B cell (primary cell): Measurements from ENCODE around the gene POLR1B. TPM values are rescaled to one million over a fixed set of nuclear protein-coding genes. Genes with fewer than 3 reads are reported as not detected.

Source experiments
- ATAC-seq: fragments of 200-7000 bp; cut with Tn5 transposase; one replicate; pipeline ENCODE4 v1.10.0; 2021; ENCODE audit warnings: low read depth, mild to moderate bottlenecking, moderate number of reproducible peaks, moderate library complexity
- CTCF ChIA-PET: fragments of 350-600 bp; sonication (Branson Sonifier 250); formaldehyde crosslinking; loops from one replicate; lab custom pipeline; 2021; ENCODE audit warnings: antibody characterized with exemption, inconsistent platforms; lab: Charles Lee
- POLR2A ChIA-PET: fragments of 350-600 bp; sonication (Branson Sonifier 250); formaldehyde crosslinking; loops from one replicate; lab custom pipeline; 2021; ENCODE audit warnings: antibody characterized with exemption; lab: Charles Lee
- DNase-seq: peaks from one replicate; pipeline ENCODE4 v3.0.0; 2013
- H2AFZ ChIP-seq: 2 replicates; pipeline ENCODE4 v1.6.1; 2012; ENCODE audit warnings: mild to moderate bottlenecking, low read depth, low read length; ENCODE audit not compliant: insufficient read depth, poor library complexity, severe bottlenecking
- H3K27ac ChIP-seq, 2 donors: 1 replicate in 1 of 2; 2 replicates in 1 of 2; pipeline ENCODE4 v1.5.1; 2012 to 2013; ENCODE audit warnings: low read length in 2 of 2, mild to moderate bottlenecking in 2 of 2, moderate library complexity in 1 of 2
- H3K27me3 ChIP-seq, 4 experiments: fragments of 200-600 bp in 1 of 4; sonication (generic) in 1 of 4; replicated peaks in 1 of 4; 1 replicate in 2 of 4; 2 replicates in 2 of 4; pipeline versions ENCODE4 v1.6.1 to v1.7.0; 2013 to 2016; ENCODE audit warnings: low read length in 3 of 4, mild to moderate bottlenecking in 2 of 4, mixed read lengths in 1 of 4, moderate library complexity in 1 of 4; ENCODE audit not compliant: insufficient read depth in 4 of 4, control insufficient read depth in 3 of 4; ENCODE audit errors: control extremely low read depth in 1 of 4
- H3K36me3 ChIP-seq, 2 experiments: replicated peaks in 1 of 2; 1 replicate in 1 of 2; 2 replicates in 1 of 2; pipeline versions ENCODE4 v1.6.1 to v1.7.1; 2013; ENCODE audit warnings: low read length in 1 of 2; ENCODE audit not compliant: insufficient read depth in 2 of 2, control insufficient read depth in 1 of 2; ENCODE audit errors: control extremely low read depth in 1 of 2, extremely low read depth in 1 of 2
- H3K4me1 ChIP-seq, 2 donors: fragments of 200-600 bp in 1 of 2; sonication (generic) in 1 of 2; 1 replicate in 1 of 2; 2 replicates in 1 of 2; pipeline versions ENCODE4 v1.5.1 to v1.6.1; 2013 to 2017; ENCODE audit warnings: low read length in 2 of 2; ENCODE audit not compliant: control insufficient read depth in 2 of 2, insufficient read depth in 2 of 2
- H3K4me2 ChIP-seq: replicated peaks from 2 replicates; pipeline ENCODE3; 2012; ENCODE audit warnings: mild to moderate bottlenecking, low read depth, low read length; ENCODE audit not compliant: poor library complexity, severe bottlenecking
- H3K4me3 ChIP-seq, 5 experiments: fragments of 200-600 bp in 1 of 5; sonication (generic) in 1 of 5; 1 replicate in 3 of 5; 2 replicates in 2 of 5; pipeline versions ENCODE4 v1.5.1 to v1.7.0; 2011 to 2016; ENCODE audit warnings: low read length in 4 of 5, mild to moderate bottlenecking in 4 of 5, low read depth in 2 of 5, control low read depth in 1 of 5, moderate library complexity in 1 of 5; ENCODE audit not compliant: insufficient read depth in 1 of 5; ENCODE audit errors: control extremely low read depth in 1 of 5, extremely low read depth in 1 of 5
- H3K79me2 ChIP-seq: fragments of 200-600 bp; sonication (generic); one replicate; pipeline ENCODE4 v1.6.0; 2016; ENCODE audit warnings: low read length; ENCODE audit not compliant: control insufficient read depth, insufficient read depth
- H3K9ac ChIP-seq: fragments of 200-600 bp; sonication (generic); 2 replicates; pipeline ENCODE4 v1.6.1; 2017; ENCODE audit warnings: mild to moderate bottlenecking, low read length, moderate library complexity
- H3K9me3 ChIP-seq, 3 donors: one replicate each; pipeline versions ENCODE4 v1.6.1 to v1.7.1; 2013; ENCODE audit warnings: low read length in 2 of 3; ENCODE audit not compliant: control insufficient read depth in 2 of 3, insufficient read depth in 1 of 3; ENCODE audit errors: control extremely low read depth in 1 of 3
- H4K20me1 ChIP-seq: 2 replicates; pipeline ENCODE4 v1.6.0; 2012; ENCODE audit warnings: mild to moderate bottlenecking, low read length; ENCODE audit not compliant: insufficient read depth, control insufficient read depth, poor library complexity, severe bottlenecking
- H3K27ac Mint-ChIP-seq: one replicate; pipeline ENCODE4 v1.8.0; 2021; ENCODE audit warnings: mixed read lengths
- H3K27me3 Mint-ChIP-seq: one replicate; pipeline ENCODE4 v1.8.0; 2021; ENCODE audit warnings: mixed read lengths
- H3K4me1 Mint-ChIP-seq: one replicate; pipeline ENCODE4 v1.8.0; 2021; ENCODE audit warnings: mixed read lengths
- H3K4me3 Mint-ChIP-seq: one replicate; pipeline ENCODE4 v1.8.0; 2021; ENCODE audit warnings: mixed read lengths
- H3K9me3 Mint-ChIP-seq: one replicate; pipeline ENCODE4 v1.8.0; 2022; ENCODE audit warnings: mixed read lengths; ENCODE audit not compliant: insufficient read depth
- EZH2 ChIP-seq: IDR thresholded peaks from 2 replicates; pipeline ENCODE4 v1.6.1; 2012; ENCODE audit warnings: borderline replicate concordance, low read depth, mild to moderate bottlenecking, moderate library complexity, low read length; ENCODE audit not compliant: insufficient read depth, poor library complexity, severe bottlenecking
- WGBS: methylation state at CpG from one replicate; pipeline ENCODE4 v1.1.5; 2013; ENCODE audit warnings: missing lambda C conversion rate; ENCODE audit not compliant: insufficient coverage; 5-methylcytosine and 5-hydroxymethylcytosine counted together
- intact Hi-C: fragments of 100-400 bp; cut with micrococcal nuclease; formaldehyde crosslinking; loops from one replicate; pipeline ENCODE4 v1.10.0; 2022
- polyA plus RNA-seq: library from polyadenylated mRNA; depleted of rRNA; stranded (reverse); fragments of >200 nt; gene quantifications from 2 replicates; pipeline ENCODE4 v1.2.3, GENCODE V29; 2012
- total RNA-seq, 2 donors: library from RNA; stranded (reverse); fragments of 120-200 nt in 1 of 2; gene quantifications; 1 replicate in 1 of 2; 2 replicates in 1 of 2; pipeline versions ENCODE4 v1.2.3 to v1.2.4, GENCODE V29; 2013 to 2022
- TF ChIP-seq, protein P1 (sequence below): fragments of 200-600 bp; IDR thresholded peaks from one replicate; pipeline ENCODE4 v1.8.0; 2022; ENCODE audit warnings: antibody characterized with exemption, mild to moderate bottlenecking

Gene POLR1B
- total and polyA plus RNA-seq, 2 donors (not counting 1 experiment from before 2014, with no cell fraction given) = 7.0 to 32.5 TPM

DNA sequence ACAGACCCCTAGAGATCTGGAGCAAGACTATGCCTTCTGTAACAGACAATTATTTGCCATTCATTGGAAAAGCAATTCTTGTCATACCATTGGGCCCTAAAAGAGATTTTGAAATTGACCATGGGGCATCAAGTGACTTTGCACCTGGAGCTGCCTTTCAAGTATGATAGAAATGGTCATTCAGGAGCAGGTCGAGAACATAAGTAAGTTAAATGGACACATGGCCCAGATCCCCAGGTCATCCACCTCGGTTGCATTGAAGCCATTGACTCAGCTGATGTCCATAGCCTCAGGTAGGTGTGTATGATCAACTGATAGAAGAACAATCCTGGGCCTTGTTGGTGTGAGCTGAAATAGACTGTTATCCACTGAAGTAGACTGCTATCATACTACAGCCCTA lies 61.5 kb downstream of the POLR1B start:
- ATAC-seq = no peak
- Histone ChIP-seq H2AFZ (no peak overlapping the region), H3K79me2 (no peaks in the 10 kb centered on the region), H4K20me1 (no peaks in the 10 kb centered on the region), H3K4me3 (no peak overlapping the region), H3K4me1 (peaks cover 0 to 5% of the 10 kb centered on the region in 2 donors), H3K4me2 (no peak overlapping the region), H3K36me3 (no peaks in the 10 kb centered on the region), H3K9me3 (no peaks in the 10 kb centered on the region), H3K27ac (no peak overlapping the region), H3K27me3 (no peaks in the 10 kb centered on the region), H3K9ac (no peak overlapping the region)
- Mint-ChIP-seq H3K4me3 (no peak overlapping the region), H3K4me1 (peaks cover 5% of the 10 kb centered on the region), H3K27ac (no peak overlapping the region), H3K27me3 (no peaks in the 10 kb centered on the region), H3K9me3 (no peaks in the 10 kb centered on the region)
- TF ChIP-seq, protein P1, sequence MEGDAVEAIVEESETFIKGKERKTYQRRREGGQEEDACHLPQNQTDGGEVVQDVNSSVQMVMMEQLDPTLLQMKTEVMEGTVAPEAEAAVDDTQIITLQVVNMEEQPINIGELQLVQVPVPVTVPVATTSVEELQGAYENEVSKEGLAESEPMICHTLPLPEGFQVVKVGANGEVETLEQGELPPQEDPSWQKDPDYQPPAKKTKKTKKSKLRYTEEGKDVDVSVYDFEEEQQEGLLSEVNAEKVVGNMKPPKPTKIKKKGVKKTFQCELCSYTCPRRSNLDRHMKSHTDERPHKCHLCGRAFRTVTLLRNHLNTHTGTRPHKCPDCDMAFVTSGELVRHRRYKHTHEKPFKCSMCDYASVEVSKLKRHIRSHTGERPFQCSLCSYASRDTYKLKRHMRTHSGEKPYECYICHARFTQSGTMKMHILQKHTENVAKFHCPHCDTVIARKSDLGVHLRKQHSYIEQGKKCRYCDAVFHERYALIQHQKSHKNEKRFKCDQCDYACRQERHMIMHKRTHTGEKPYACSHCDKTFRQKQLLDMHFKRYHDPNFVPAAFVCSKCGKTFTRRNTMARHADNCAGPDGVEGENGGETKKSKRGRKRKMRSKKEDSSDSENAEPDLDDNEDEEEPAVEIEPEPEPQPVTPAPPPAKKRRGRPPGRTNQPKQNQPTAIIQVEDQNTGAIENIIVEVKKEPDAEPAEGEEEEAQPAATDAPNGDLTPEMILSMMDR = no peak
- no peak for TF ChIP-seq EZH2
- ChIA-PET POLR2A (no interaction called here), CTCF (interaction anchor here (0.6 to 8.7 kb wide), 5 partner anchors 23 to 692 kb away, joined by 3 to 101 read pairs (median 3); no protein-coding TSS in a partner anchor)
- intact Hi-C loops = no loop called here
- no peak for DNase-seq
- WGBS = 100% methylated on average over 2 of the region's 2 CpGs

DNA sequence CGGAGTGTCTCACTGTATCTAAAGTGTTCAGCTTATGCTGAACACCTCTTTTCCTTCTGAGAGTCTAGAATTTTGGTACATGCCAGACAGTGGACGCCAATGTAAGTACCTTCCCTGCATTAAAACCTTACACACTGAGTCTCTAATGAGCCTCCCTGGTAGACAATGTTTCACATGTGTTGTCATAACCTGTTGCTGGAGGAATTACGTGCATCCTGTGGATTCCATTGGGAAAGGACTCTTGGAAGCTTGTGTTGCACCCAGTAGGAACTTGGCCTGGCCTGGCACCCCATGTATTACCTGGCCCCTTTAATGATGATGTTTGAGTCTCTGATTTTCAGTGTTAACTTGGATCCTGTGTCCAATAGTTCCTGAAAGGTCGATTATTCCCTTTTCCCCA lies 62.7 kb downstream of the POLR1B start:
- ChIA-PET POLR2A (no interaction called here), CTCF (interaction anchor here (0.6 to 8.7 kb wide), 4 partner anchors 22 to 1548 kb away, joined by 3 to 101 read pairs (median 30); no protein-coding TSS in a partner anchor)
- no peak overlapping the region for H3K4me3 Mint-ChIP-seq
- no peak overlapping the region for H3K4me2 ChIP-seq
- no peaks in the 10 kb centered on the region for H3K79me2 ChIP-seq
- H3K27ac ChIP-seq = no peak overlapping the region
- no peaks in the 10 kb centered on the region for H3K36me3 ChIP-seq
- 96% methylated on average over 3 of the region's 4 CpGs for WGBS
- no peaks in the 10 kb centered on the region for H3K27me3 ChIP-seq
- intact Hi-C loops = no loop called here
- no peak overlapping the region for H3K9ac ChIP-seq
- H3K4me1 Mint-ChIP-seq = peaks cover 3% of the 10 kb centered on the region
- no peaks in the 10 kb centered on the region for H3K27me3 Mint-ChIP-seq
- no peaks in the 10 kb centered on the region for H3K9me3 ChIP-seq
- H3K4me3 ChIP-seq = no peak overlapping the region
- no peaks in the 10 kb centered on the region for H4K20me1 ChIP-seq
- no peak overlapping the region for H3K27ac Mint-ChIP-seq
- H3K9me3 Mint-ChIP-seq = no peaks in the 10 kb centered on the region
- no peak for DNase-seq
- ATAC-seq = no peak
- peaks cover 0 to 2% of the 10 kb centered on the region in 2 donors for H3K4me1 ChIP-seq
- H2AFZ ChIP-seq = no peak overlapping the region
- no peak for TF ChIP-seq EZH2
- TF ChIP-seq, protein P1 = no peak
